Activated T-cell treated with anti-CD3 and anti-CD28 coated beads, Interleukin-2, amount 50 U/mL, for 24 hours (primary cell): ENCODE results near the gene LRRC74A.
"Not testable (repeated sequence)": the region's sequence is repeated elsewhere in the genome, so short reads cannot be mapped to it uniquely, and the experiment has no call there.

ENCODE experiments used
- DNase-seq: peaks from one replicate; pipeline ENCODE4 v3.0.0-alpha.2; 2020
- H3K27ac Mint-ChIP-seq: 2 replicates; pipeline ENCODE4 v1.8.0; 2020; ENCODE audit warnings: mild to moderate bottlenecking, mixed read lengths
- H3K27me3 Mint-ChIP-seq: 2 replicates; pipeline ENCODE4 v1.8.0; 2020; ENCODE audit warnings: mixed read lengths
- H3K36me3 Mint-ChIP-seq: 2 replicates; pipeline ENCODE4 v1.8.0; 2020; ENCODE audit warnings: low read depth, mixed read lengths
- H3K4me1 Mint-ChIP-seq: 2 replicates; pipeline ENCODE4 v1.8.0; 2020; ENCODE audit warnings: low read depth, mixed read lengths
- H3K4me3 Mint-ChIP-seq: 2 replicates; pipeline ENCODE4 v1.8.0; 2020; ENCODE audit warnings: mild to moderate bottlenecking, moderate library complexity, mixed read lengths
- H3K9me3 Mint-ChIP-seq: 2 replicates; pipeline ENCODE4 v1.8.0; 2020; ENCODE audit warnings: mixed read lengths

Gene LRRC74A

GRCh38 chr14:76880449-76880848 is 54.2 kb downstream of the LRRC74A start:
- Mint-ChIP-seq H3K36me3 (no peaks in the 10 kb centered on the region), H3K27me3 (no peaks in the 10 kb centered on the region), H3K9me3 (no peaks in the 10 kb centered on the region), H3K4me3 (no peak overlapping the region), H3K27ac (no peak overlapping the region), H3K4me1 (peaks cover 6% of the 10 kb centered on the region)
- DNase-seq = no peak

- H3K4me1 Mint-ChIP-seq = peaks cover 6% of the 10 kb centered on the region
- no peak overlapping the region for H3K27ac Mint-ChIP-seq
- no peak overlapping the region for H3K4me3 Mint-ChIP-seq
- H3K9me3 Mint-ChIP-seq = no peaks in the 10 kb centered on the region
- no peaks in the 10 kb centered on the region for H3K36me3 Mint-ChIP-seq
- no peak for DNase-seq
- no peaks in the 10 kb centered on the region for H3K27me3 Mint-ChIP-seq
Observed at GRCh38 chr14:76881348-76881747, 55.1 kb downstream of the LRRC74A start.

GRCh38 chr14:76882651-76883050 is 56.4 kb downstream of the LRRC74A start:
- no peaks in the 10 kb centered on the region for H3K36me3 Mint-ChIP-seq
- no peaks in the 10 kb centered on the region for H3K27me3 Mint-ChIP-seq
- no peak overlapping the region for H3K4me3 Mint-ChIP-seq
- H3K4me1 Mint-ChIP-seq = peaks cover 6% of the 10 kb centered on the region
- no peak for DNase-seq
- no peaks in the 10 kb centered on the region for H3K9me3 Mint-ChIP-seq
- H3K27ac Mint-ChIP-seq = no peak overlapping the region

- Mint-ChIP-seq H3K27me3 (no peaks in the 10 kb centered on the region), H3K36me3 (no peaks in the 10 kb centered on the region), H3K27ac (no peak overlapping the region), H3K4me3 (no peak overlapping the region), H3K4me1 (peaks cover 6% of the 10 kb centered on the region), H3K9me3 (no peaks in the 10 kb centered on the region)
- no peak for DNase-seq
Observed at GRCh38 chr14:76883447-76883846, 57.2 kb downstream of the LRRC74A start.

GRCh38 chr14:76884394-76884793 is 58.2 kb downstream of the LRRC74A start:
- no peaks in the 10 kb centered on the region for H3K9me3 Mint-ChIP-seq
- H3K4me3 Mint-ChIP-seq = no peak overlapping the region
- H3K4me1 Mint-ChIP-seq = peaks cover 6% of the 10 kb centered on the region
- H3K27ac Mint-ChIP-seq = no peak overlapping the region
- DNase-seq = no peak
- no peaks in the 10 kb centered on the region for H3K27me3 Mint-ChIP-seq
- H3K36me3 Mint-ChIP-seq = no peaks in the 10 kb centered on the region

GRCh38 chr14:76884853-76885276 is 58.7 kb downstream of the LRRC74A start:
- peaks cover 6% of the 10 kb centered on the region for H3K4me1 Mint-ChIP-seq
- no peak overlapping the region for H3K27ac Mint-ChIP-seq
- no peak for DNase-seq
- H3K27me3 Mint-ChIP-seq = no peaks in the 10 kb centered on the region
- H3K9me3 Mint-ChIP-seq = no peaks in the 10 kb centered on the region
- H3K4me3 Mint-ChIP-seq = no peak overlapping the region
- no peaks in the 10 kb centered on the region for H3K36me3 Mint-ChIP-seq

GRCh38 chr14:76887191-76887590 is 61.0 kb downstream of the LRRC74A start:
- Mint-ChIP-seq H3K27me3 (no peaks in the 10 kb centered on the region), H3K4me3 (no peak overlapping the region), H3K9me3 (no peaks in the 10 kb centered on the region), H3K4me1 (peaks cover 6% of the 10 kb centered on the region), H3K36me3 (no peaks in the 10 kb centered on the region), H3K27ac (no peak overlapping the region)
- DNase-seq = no peak

- Mint-ChIP-seq H3K4me1 (no peaks in the 10 kb centered on the region), H3K9me3 (peaks cover 6% of the 10 kb centered on the region), H3K36me3 (no peaks in the 10 kb centered on the region), H3K4me3 (no peak overlapping the region), H3K27me3 (no peaks in the 10 kb centered on the region), H3K27ac (no peak overlapping the region)
- DNase-seq = no peak
Observed at GRCh38 chr14:76891391-76891790, 65.2 kb downstream of the LRRC74A start.

- DNase-seq = no peak
- no peaks in the 10 kb centered on the region for H3K27me3 Mint-ChIP-seq
- no peak overlapping the region for H3K27ac Mint-ChIP-seq
- H3K36me3 Mint-ChIP-seq = no peaks in the 10 kb centered on the region
- H3K4me1 Mint-ChIP-seq = no peaks in the 10 kb centered on the region
- no peak overlapping the region for H3K4me3 Mint-ChIP-seq
- peaks cover 6% of the 10 kb centered on the region for H3K9me3 Mint-ChIP-seq
Observed at GRCh38 chr14:76894308-76894707, 68.1 kb downstream of the LRRC74A start.

GRCh38 chr14:76898006-76898405 is 71.8 kb downstream of the LRRC74A start:
- not testable (repeated sequence) for H3K27me3 Mint-ChIP-seq, H3K4me3 Mint-ChIP-seq, H3K4me1 Mint-ChIP-seq, H3K27ac Mint-ChIP-seq, H3K36me3 Mint-ChIP-seq, DNase-seq, H3K9me3 Mint-ChIP-seq

GRCh38 chr14:76900682-76901081 is 74.5 kb downstream of the LRRC74A start:
- Mint-ChIP-seq H3K27ac (no peak overlapping the region), H3K9me3 (no peaks in the 10 kb centered on the region), H3K4me3 (no peak overlapping the region), H3K4me1 (peaks cover 19% of the 10 kb centered on the region), H3K36me3 (no peaks in the 10 kb centered on the region), H3K27me3 (no peaks in the 10 kb centered on the region)
- DNase-seq = no peak

GRCh38 chr14:76901171-76902055 is 75.2 kb downstream of the LRRC74A start:
- no peak overlapping the region for H3K27ac Mint-ChIP-seq
- no peak overlapping the region for H3K4me3 Mint-ChIP-seq
- no peak for DNase-seq
- H3K27me3 Mint-ChIP-seq = no peaks in the 10 kb centered on the region
- H3K36me3 Mint-ChIP-seq = no peaks in the 10 kb centered on the region
- H3K4me1 Mint-ChIP-seq = peaks cover 19% of the 10 kb centered on the region
- H3K9me3 Mint-ChIP-seq = no peaks in the 10 kb centered on the region

- H3K4me3 Mint-ChIP-seq = no peak overlapping the region
- no peaks in the 10 kb centered on the region for H3K9me3 Mint-ChIP-seq
- peaks cover 19% of the 10 kb centered on the region for H3K4me1 Mint-ChIP-seq
- H3K36me3 Mint-ChIP-seq = no peaks in the 10 kb centered on the region
- no peak for DNase-seq
- H3K27ac Mint-ChIP-seq = no peak overlapping the region
- H3K27me3 Mint-ChIP-seq = no peaks in the 10 kb centered on the region
Observed at GRCh38 chr14:76902591-76902990, 76.4 kb downstream of the LRRC74A start.

GRCh38 chr14:76904100-76904739 is 78.0 kb downstream of the LRRC74A start:
- H3K27ac Mint-ChIP-seq = peak overlapping the region; percentile 71
- no peak overlapping the region for H3K4me3 Mint-ChIP-seq
- no peaks in the 10 kb centered on the region for H3K36me3 Mint-ChIP-seq
- no peak for DNase-seq
- no peaks in the 10 kb centered on the region for H3K27me3 Mint-ChIP-seq
- peaks cover 27% of the 10 kb centered on the region for H3K4me1 Mint-ChIP-seq
- H3K9me3 Mint-ChIP-seq = no peaks in the 10 kb centered on the region
